PFSK-1 (cell line): Measurements from ENCODE around the gene NAGS.

Experiments used
- FOXP2 ChIP-seq: optimal IDR thresholded peaks from 2 replicates; pipeline ENCODE3; 2011; ENCODE audit warnings: borderline replicate concordance, control low read depth, inconsistent platforms; ENCODE audit not compliant: insufficient read depth; ENCODE audit errors: extremely low read length, extremely low read depth
- POLR2AphosphoS5 ChIP-seq: IDR thresholded peaks from 2 replicates; pipeline ENCODE4 v1.6.1; 2012; ENCODE audit warnings: low read depth, mild to moderate bottlenecking, control low read depth, low read length, moderate library complexity
- SIN3A ChIP-seq: IDR thresholded peaks from 2 replicates; pipeline ENCODE4 v1.6.1; 2012; ENCODE audit warnings: mild to moderate bottlenecking, low read length, moderate library complexity, borderline replicate concordance; ENCODE audit not compliant: insufficient read depth
- TAF1 ChIP-seq: IDR thresholded peaks from 2 replicates; pipeline ENCODE4 v1.6.1; 2012; ENCODE audit warnings: low read length, control low read depth, borderline replicate concordance; ENCODE audit not compliant: insufficient read depth
- TF ChIP-seq, protein P1 (sequence below), 2 experiments: IDR thresholded peaks; 2 replicates each; pipeline versions ENCODE4 v1.6.1 to v1.8.0; 2011 to 2012; ENCODE audit warnings: low read depth in 2 of 2, low read length in 2 of 2, control low read depth in 1 of 2, inconsistent platforms in 1 of 2, mild to moderate bottlenecking in 1 of 2, moderate library complexity in 1 of 2; ENCODE audit not compliant: insufficient read depth in 1 of 2

Gene NAGS

GRCh38 chr17:44022246-44022645 is 17.8 kb downstream of the NAGS start:
- TF ChIP-seq SIN3A (no peak), FOXP2 (no peak), POLR2AphosphoS5 (no peak), TAF1 (no peak)
- TF ChIP-seq, protein P1, sequence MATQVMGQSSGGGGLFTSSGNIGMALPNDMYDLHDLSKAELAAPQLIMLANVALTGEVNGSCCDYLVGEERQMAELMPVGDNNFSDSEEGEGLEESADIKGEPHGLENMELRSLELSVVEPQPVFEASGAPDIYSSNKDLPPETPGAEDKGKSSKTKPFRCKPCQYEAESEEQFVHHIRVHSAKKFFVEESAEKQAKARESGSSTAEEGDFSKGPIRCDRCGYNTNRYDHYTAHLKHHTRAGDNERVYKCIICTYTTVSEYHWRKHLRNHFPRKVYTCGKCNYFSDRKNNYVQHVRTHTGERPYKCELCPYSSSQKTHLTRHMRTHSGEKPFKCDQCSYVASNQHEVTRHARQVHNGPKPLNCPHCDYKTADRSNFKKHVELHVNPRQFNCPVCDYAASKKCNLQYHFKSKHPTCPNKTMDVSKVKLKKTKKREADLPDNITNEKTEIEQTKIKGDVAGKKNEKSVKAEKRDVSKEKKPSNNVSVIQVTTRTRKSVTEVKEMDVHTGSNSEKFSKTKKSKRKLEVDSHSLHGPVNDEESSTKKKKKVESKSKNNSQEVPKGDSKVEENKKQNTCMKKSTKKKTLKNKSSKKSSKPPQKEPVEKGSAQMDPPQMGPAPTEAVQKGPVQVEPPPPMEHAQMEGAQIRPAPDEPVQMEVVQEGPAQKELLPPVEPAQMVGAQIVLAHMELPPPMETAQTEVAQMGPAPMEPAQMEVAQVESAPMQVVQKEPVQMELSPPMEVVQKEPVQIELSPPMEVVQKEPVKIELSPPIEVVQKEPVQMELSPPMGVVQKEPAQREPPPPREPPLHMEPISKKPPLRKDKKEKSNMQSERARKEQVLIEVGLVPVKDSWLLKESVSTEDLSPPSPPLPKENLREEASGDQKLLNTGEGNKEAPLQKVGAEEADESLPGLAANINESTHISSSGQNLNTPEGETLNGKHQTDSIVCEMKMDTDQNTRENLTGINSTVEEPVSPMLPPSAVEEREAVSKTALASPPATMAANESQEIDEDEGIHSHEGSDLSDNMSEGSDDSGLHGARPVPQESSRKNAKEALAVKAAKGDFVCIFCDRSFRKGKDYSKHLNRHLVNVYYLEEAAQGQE (IDR thresholded peaks at IDR 0.05; ENCODE audit: insufficient read depth in 1 of 2, low read depth in 2 of 2, low read length in 2 of 2), result no peak

GRCh38 chr17:44023545-44024270 is 19.3 kb downstream of the NAGS start:
- TF ChIP-seq, protein P1 (IDR thresholded peaks at IDR 0.05; ENCODE audit: insufficient read depth in 1 of 2, low read depth in 2 of 2, low read length in 2 of 2), result no peak
- TF ChIP-seq POLR2AphosphoS5, result no peak
- TF ChIP-seq TAF1, result no peak
- TF ChIP-seq SIN3A, result no peak
- no peak for TF ChIP-seq FOXP2

DNA sequence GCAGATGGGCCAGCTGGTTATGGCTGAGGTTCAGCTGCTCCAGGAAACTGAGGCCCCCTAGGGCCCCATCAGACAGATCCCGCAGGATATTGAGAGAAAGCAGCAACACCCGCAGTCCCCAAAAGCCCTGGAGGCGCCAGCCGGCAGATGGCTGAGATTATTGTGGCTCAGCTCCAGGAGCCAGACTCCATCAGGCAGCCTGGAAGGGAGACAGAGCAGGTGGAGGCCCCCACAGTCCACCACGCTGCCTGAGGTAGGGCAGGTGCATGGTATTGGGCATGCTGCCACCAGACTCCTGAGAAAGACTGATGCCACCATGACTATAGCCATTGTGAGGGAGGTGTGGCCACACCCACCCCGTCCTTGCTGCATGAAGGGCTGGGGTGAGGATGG is 19.8 kb downstream of the NAGS start:
- TF ChIP-seq SIN3A (no peak), POLR2AphosphoS5 (no peak), TAF1 (no peak), FOXP2 (no peak)
- TF ChIP-seq, protein P1 (IDR thresholded peaks at IDR 0.05; ENCODE audit: insufficient read depth in 1 of 2, low read depth in 2 of 2, low read length in 2 of 2), result no peak

GRCh38 chr17:44024853-44025252 is 20.4 kb downstream of the NAGS start:
- TF ChIP-seq FOXP2 (no peak), SIN3A (no peak), TAF1 (no peak), POLR2AphosphoS5 (no peak; the same call in 1 of the 2 replicates)
- TF ChIP-seq, protein P1 (IDR thresholded peaks at IDR 0.05; ENCODE audit: insufficient read depth in 1 of 2, low read depth in 2 of 2, low read length in 2 of 2), result no peak

DNA sequence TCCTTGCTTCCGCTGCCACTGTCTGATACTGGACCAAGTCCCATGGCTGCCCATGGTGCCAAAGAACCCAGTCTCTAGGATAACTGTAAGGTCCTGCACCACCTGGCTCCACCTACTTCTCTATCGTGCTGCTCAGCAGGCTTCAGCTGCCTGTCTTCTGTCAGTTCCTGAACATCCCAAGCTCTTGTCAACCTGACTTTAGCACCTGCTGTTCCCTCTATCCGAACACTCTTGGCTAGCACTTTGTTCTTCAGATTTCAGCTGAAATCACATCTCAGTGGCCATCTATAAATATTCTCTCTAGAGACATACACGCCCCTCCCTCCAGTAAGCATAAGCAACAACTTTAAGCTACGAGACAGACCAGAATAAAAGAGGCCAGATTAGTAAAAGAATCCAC is 25.3 kb downstream of the NAGS start:
- TF ChIP-seq, protein P1 (IDR thresholded peaks at IDR 0.05; ENCODE audit: insufficient read depth in 1 of 2, low read depth in 2 of 2, low read length in 2 of 2), result no peak
- TF ChIP-seq POLR2AphosphoS5 (no peak), FOXP2 (no peak), SIN3A (no peak), TAF1 (no peak)
